Measurements from ENCODE around the gene TAS1R3. TPM values are rescaled to one million over a fixed set of nuclear protein-coding genes. Genes with fewer than 3 reads are reported as not detected.
A peak's percentile ranks its signal among the peaks of the same experiment; 100 is the strongest.

The TAS1R3 gene
- total RNA-seq, 2 experiments from 2014 or later, result 0.13 to 0.14 TPM

- no peak for ATAC-seq
- TF ChIP-seq CTCF (IDR thresholded peaks at IDR 0.05), result no peak
- H3K27me3 Mint-ChIP-seq, result no peaks in the 10 kb centered on the region
- peaks cover 22% of the 10 kb centered on the region for H3K4me1 Mint-ChIP-seq (ENCODE audit: low read depth)
- ChIA-PET POLR2A (interaction anchor here (1.6 kb wide), 1 partner anchor 19 kb away, joined by 4 read pairs; no protein-coding TSS in a partner anchor), CTCF (interaction anchor here (3.6 kb wide), 1 partner anchor 28 kb away, joined by 10 read pairs; no protein-coding TSS in a partner anchor)
- H3K27ac Mint-ChIP-seq, result no peak overlapping the region
- no peaks in the 10 kb centered on the region for H3K9me3 Mint-ChIP-seq
- H3K36me3 Mint-ChIP-seq (ENCODE audit: low read depth), result peaks cover 14% of the 10 kb centered on the region
- no peak for DNase-seq
- no peak overlapping the region for H3K4me3 Mint-ChIP-seq
- intact Hi-C loops (cut with micrococcal nuclease), result no loop called here
Observed at GRCh38 chr1:1343811-1344421, 12.8 kb downstream of the TAS1R3 start.

DNA sequence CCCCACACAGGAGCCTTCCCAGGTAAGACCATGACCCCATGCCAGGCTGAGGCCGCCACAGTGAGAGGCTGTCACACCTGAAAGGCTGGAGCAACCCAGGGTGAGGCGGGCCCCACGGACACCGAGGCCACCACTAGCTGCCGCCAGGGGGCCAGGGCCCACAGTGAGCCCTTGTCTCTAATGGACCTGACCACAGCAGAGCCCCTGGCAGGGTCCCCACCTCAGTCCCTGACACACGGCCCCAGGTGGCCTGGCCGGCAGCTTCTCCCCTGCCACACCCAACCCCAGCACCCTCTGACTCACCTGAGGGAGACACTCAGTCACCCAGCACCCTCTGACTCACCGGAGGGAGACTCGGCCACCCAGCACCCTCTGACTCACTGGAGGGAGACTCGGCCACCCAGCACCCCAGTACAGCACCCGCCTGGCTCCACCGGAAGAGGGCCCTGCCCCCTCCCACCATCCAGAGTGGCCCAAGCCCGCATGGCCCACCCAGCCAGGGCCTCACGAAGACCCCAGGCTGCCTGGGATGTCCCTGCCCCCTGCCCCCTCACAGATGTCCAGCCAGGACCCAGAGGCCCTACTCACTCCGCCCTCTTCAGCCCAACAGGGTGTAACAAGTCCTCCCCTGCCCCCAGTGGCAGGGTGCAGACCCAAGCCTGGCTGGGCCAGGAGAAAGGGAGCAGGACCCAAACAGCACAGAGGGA is 13.7 kb downstream of the TAS1R3 start:
- Mint-ChIP-seq H3K27ac (no peak overlapping the region), H3K9me3 (no peaks in the 10 kb centered on the region), H3K4me1 (ENCODE audit: low read depth) (peaks cover 22% of the 10 kb centered on the region), H3K36me3 (ENCODE audit: low read depth) (peaks cover 11% of the 10 kb centered on the region), H3K4me3 (no peak overlapping the region), H3K27me3 (no peaks in the 10 kb centered on the region)
- no peak for TF ChIP-seq CTCF (IDR thresholded peaks at IDR 0.05)
- intact Hi-C loops (cut with micrococcal nuclease), result no loop called here
- peak; percentile 73 for DNase-seq
- ChIA-PET POLR2A (interaction anchor here (1.3 to 1.6 kb wide), 3 partner anchors 19 to 73 kb away, joined by 3 to 4 read pairs (median 3); no protein-coding TSS in a partner anchor), CTCF (interaction anchor here (3.6 kb wide), 1 partner anchor 27 kb away, joined by 10 read pairs; no protein-coding TSS in a partner anchor)
- ATAC-seq, result peak; percentile 50

DNA sequence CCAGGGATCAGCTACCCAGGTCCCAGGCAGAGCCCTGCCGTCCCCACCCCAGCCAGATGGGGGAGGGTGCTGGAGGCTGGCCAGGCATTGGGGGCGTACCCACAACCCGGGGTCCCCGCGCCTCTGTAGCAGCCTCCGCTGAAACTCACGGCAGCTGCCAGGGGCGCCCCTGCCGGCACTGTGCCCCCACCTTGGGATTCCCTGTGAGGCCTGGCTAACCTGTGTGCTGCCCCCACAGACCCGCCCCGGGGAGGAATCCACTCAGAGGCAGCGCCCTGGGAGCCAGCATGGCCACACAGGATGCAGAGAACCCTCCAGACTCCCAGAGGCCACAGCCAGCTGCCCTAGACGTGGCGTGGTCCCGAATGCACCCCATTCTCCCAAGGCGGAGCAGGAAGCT is 14.3 kb downstream of the TAS1R3 start:
- CTCF ChIA-PET, result interaction anchor here (3.6 kb wide), 1 partner anchor 27 kb away, joined by 10 read pairs; no protein-coding TSS in a partner anchor
- TF ChIP-seq CTCF (IDR thresholded peaks at IDR 0.05), result no peak
- ATAC-seq, result no peak
- Mint-ChIP-seq H3K4me1 (ENCODE audit: low read depth) (peaks cover 22% of the 10 kb centered on the region), H3K9me3 (no peaks in the 10 kb centered on the region), H3K27ac (no peak overlapping the region), H3K27me3 (no peaks in the 10 kb centered on the region), H3K36me3 (ENCODE audit: low read depth) (peaks cover 10% of the 10 kb centered on the region), H3K4me3 (no peak overlapping the region)
- DNase-seq, result no peak
- POLR2A ChIA-PET, result interaction anchor here (0.9 to 1.6 kb wide), 4 partner anchors 20 to 74 kb away, joined by 3 to 4 read pairs (median 3); no protein-coding TSS in a partner anchor
- intact Hi-C loops (cut with micrococcal nuclease), result no loop called here

GRCh38 chr1:1345860-1346500 is 14.9 kb downstream of the TAS1R3 start:
- no peak overlapping the region for H3K4me3 Mint-ChIP-seq
- CTCF ChIA-PET, result interaction anchor here (1.1 to 3.6 kb wide), 2 partner anchors 26 to 33 kb away, joined by 3 to 10 read pairs; no protein-coding TSS in a partner anchor
- TF ChIP-seq CTCF (IDR thresholded peaks at IDR 0.05), result no peak
- no peaks in the 10 kb centered on the region for H3K9me3 Mint-ChIP-seq
- intact Hi-C loops (cut with micrococcal nuclease), result no loop called here
- no peak overlapping the region for H3K27ac Mint-ChIP-seq
- POLR2A ChIA-PET, result interaction anchor here (0.9 to 1.4 kb wide), 3 partner anchors 26 to 74 kb away, joined by 3 read pairs; no protein-coding TSS in a partner anchor
- H3K4me1 Mint-ChIP-seq (ENCODE audit: low read depth), result peaks cover 22% of the 10 kb centered on the region
- ATAC-seq (no peak), DNase-seq (no peak)
- H3K27me3 Mint-ChIP-seq, result no peaks in the 10 kb centered on the region
- H3K36me3 Mint-ChIP-seq (ENCODE audit: low read depth), result peaks cover 4% of the 10 kb centered on the region
